ENCODE measurements around the gene ST6GAL1. TPM values are rescaled to one million over a fixed set of nuclear protein-coding genes. Genes with fewer than 3 reads are reported as not detected.

Gene ST6GAL1
- total RNA-seq, 1 donor from 2014 or later, result 59.9 TPM

DNA sequence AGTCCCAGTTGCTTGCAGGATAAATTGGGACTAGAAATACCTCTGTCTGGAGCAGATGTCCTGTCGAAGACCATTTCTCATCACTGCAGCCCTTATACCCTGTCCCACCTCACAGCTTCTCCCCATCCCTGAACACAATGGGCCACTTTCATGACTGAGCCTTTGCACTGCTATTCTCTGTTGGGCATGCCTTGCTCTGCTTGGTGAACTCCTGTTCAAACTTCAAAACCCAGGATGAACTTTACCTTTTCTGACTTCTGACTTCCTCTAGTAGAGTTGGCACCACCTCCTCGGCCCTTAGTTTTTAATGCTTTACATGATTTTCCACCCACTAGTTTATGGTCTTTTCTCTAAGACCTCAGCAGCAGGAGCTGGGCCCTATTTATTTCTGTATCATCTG, 48.4 kb downstream of the ST6GAL1 start:
- Histone ChIP-seq H3K36me3 (peaks cover 2 to 24% of the 10 kb centered on the region in 2 donors), H3K27me3 (no peaks in the 10 kb centered on the region), H3K4me3 (no peak overlapping the region), H3K9me3 (no peaks in the 10 kb centered on the region), H3K27ac (peak overlapping the region in 1 of 2 donors; percentile 85), H3K4me1 (peaks cover 10 to 47% of the 10 kb centered on the region in 2 donors)
- no peak for DNase-seq (ENCODE audit: low spot score in 2 of 2)
- intact Hi-C loops (cut with DNase I), result loop anchor here (5.0 kb wide), 1 partner anchor 124 kb away; no protein-coding TSS in a partner anchor
- TF ChIP-seq, protein P1, sequence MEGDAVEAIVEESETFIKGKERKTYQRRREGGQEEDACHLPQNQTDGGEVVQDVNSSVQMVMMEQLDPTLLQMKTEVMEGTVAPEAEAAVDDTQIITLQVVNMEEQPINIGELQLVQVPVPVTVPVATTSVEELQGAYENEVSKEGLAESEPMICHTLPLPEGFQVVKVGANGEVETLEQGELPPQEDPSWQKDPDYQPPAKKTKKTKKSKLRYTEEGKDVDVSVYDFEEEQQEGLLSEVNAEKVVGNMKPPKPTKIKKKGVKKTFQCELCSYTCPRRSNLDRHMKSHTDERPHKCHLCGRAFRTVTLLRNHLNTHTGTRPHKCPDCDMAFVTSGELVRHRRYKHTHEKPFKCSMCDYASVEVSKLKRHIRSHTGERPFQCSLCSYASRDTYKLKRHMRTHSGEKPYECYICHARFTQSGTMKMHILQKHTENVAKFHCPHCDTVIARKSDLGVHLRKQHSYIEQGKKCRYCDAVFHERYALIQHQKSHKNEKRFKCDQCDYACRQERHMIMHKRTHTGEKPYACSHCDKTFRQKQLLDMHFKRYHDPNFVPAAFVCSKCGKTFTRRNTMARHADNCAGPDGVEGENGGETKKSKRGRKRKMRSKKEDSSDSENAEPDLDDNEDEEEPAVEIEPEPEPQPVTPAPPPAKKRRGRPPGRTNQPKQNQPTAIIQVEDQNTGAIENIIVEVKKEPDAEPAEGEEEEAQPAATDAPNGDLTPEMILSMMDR (IDR thresholded peaks at IDR 0.05), result no peak

DNA sequence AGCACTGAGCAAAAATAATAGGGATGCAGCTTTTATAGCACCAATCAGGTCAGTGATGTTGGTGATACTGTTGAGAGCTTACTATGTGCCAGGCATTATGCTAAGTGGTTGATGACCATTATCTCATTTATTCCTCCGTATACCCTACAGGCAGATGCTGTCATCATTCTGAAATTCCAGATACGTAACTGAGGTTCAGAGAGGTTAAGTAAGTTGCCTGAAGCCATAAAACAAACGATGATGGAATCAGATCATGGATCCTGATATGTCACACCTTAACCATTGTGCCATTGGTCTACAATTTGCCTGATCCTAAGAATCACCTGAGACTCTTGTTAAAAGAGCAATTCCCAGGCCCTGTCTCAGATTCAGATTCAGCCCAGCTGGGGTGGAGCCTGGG, 49.5 kb downstream of the ST6GAL1 start:
- Histone ChIP-seq H3K4me1 (peaks cover 3 to 40% of the 10 kb centered on the region in 2 donors), H3K36me3 (peaks cover 2 to 24% of the 10 kb centered on the region in 2 donors), H3K4me3 (no peak overlapping the region), H3K27me3 (no peaks in the 10 kb centered on the region), H3K9me3 (no peaks in the 10 kb centered on the region), H3K27ac (no peak overlapping the region)
- peak in 1 of 2 donors; percentile 12 for DNase-seq (ENCODE audit: low spot score in 2 of 2)
- intact Hi-C loops (cut with DNase I), result loop anchor here (5.0 kb wide), 1 partner anchor 122 kb away; no protein-coding TSS in a partner anchor
- TF ChIP-seq, protein P1 (IDR thresholded peaks at IDR 0.05), result no peak

DNA sequence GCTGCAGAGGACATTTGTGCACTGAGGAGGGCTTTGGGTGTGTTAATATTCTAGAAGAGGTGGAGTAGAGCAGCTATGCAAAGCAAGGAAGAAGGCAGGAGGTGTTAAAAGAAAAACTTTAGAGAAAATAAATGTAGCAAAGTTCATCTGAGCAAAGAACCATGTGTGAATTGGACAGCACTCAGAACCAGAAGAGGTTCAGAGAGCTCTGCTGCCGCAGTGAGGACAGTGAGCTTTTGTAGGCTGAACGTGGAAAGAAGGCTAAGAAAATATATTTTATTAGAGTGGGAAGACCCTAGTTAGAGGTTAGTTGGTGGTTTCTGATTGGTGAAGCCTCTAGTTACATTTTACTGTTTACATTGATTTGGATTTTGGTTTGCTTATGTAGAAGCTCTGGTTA, 50.7 kb downstream of the ST6GAL1 start:
- Histone ChIP-seq H3K27ac (no peak overlapping the region), H3K4me1 (peaks cover 3 to 37% of the 10 kb centered on the region in 2 donors), H3K36me3 (peaks cover 0 to 24% of the 10 kb centered on the region in 2 donors), H3K27me3 (no peaks in the 10 kb centered on the region), H3K4me3 (no peak overlapping the region), H3K9me3 (no peaks in the 10 kb centered on the region)
- intact Hi-C loops (cut with DNase I), result no loop called here
- TF ChIP-seq, protein P1 (IDR thresholded peaks at IDR 0.05), result no peak
- no peak for DNase-seq (ENCODE audit: low spot score in 2 of 2)

- peak in 1 of 2 donors; percentile 30 for DNase-seq (ENCODE audit: low spot score in 2 of 2)
Observed at GRCh38 chr3:186983659-186984058, 53.3 kb downstream of the ST6GAL1 start.

DNA sequence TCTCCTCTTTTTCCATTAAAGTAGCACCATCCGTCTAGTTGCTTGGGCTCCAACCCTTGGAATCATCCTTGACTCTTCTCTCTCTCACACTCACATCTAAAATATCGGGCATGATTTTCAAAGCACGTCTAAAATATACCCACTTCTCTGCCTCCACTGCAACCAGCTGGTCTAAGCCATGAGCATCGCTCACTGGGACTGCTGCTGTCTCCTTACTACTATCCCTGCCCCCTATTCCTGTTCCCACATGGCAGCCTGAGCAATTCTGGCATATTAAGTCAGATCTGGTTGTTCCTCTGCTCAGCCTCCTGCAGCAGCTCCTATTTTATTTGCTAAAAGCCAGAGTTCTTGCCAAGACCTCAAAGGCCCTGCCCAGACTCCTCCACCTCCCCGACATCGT, 53.7 kb downstream of the ST6GAL1 start:
- Histone ChIP-seq H3K4me1 (peaks cover 3 to 22% of the 10 kb centered on the region in 2 donors), H3K36me3 (peaks cover 0 to 24% of the 10 kb centered on the region in 2 donors), H3K4me3 (no peak overlapping the region), H3K27ac (peak overlapping the region in 1 of 2 donors; percentile 5), H3K9me3 (no peaks in the 10 kb centered on the region), H3K27me3 (no peaks in the 10 kb centered on the region)
- intact Hi-C loops (cut with DNase I), result no loop called here
- TF ChIP-seq, protein P1 (IDR thresholded peaks at IDR 0.05), result no peak
- peak in 1 of 2 donors; percentile 21 for DNase-seq (ENCODE audit: low spot score in 2 of 2)

More at GRCh38 chr3:186983659-186984058, 53.3 kb downstream of the ST6GAL1 start:
- Histone ChIP-seq H3K36me3 (peaks cover 0 to 24% of the 10 kb centered on the region in 2 donors), H3K4me1 (peaks cover 3 to 22% of the 10 kb centered on the region in 2 donors), H3K27ac (peak overlapping the region in 1 of 2 donors; percentile 5), H3K9me3 (no peaks in the 10 kb centered on the region), H3K27me3 (no peaks in the 10 kb centered on the region), H3K4me3 (no peak overlapping the region)
- intact Hi-C loops (cut with DNase I), result no loop called here
- TF ChIP-seq, protein P1 (IDR thresholded peaks at IDR 0.05), result no peak
